GM11168 (cell line): ENCODE results near the gene FGF22.

Experiments
- in situ Hi-C: fragments of 300-500 bp; cut with MboI; formaldehyde crosslinking; loops from one replicate; pipeline ENCODE4 v1.12.0; 2022; ENCODE audit warnings: low sequenced_read_pairs; ENCODE audit not compliant: unreplicated experiment

FGF22 gene

GRCh38 chr19:640606-641189 is 1.0 kb downstream of the FGF22 start:
- in situ Hi-C loops, result no loop called here

- in situ Hi-C loops, result no loop called here
These were observed 2.0 kb downstream of the FGF22 start for GRCh38 chr19:641702-642101.

- in situ Hi-C loops, result no loop called here
These were observed 3.4 kb downstream of the FGF22 start for GRCh38 chr19:642767-643727.

GRCh38 chr19:643736-644135 is 4.1 kb downstream of the FGF22 start:
- in situ Hi-C loops, result no loop called here

GRCh38 chr19:644363-644762 is 4.7 kb downstream of the FGF22 start:
- in situ Hi-C loops, result no loop called here

GRCh38 chr19:644789-645188 is 5.1 kb downstream of the FGF22 start:
- in situ Hi-C loops, result no loop called here

- in situ Hi-C loops, result no loop called here
These were observed 6.5 kb downstream of the FGF22 start for GRCh38 chr19:645912-646778.

GRCh38 chr19:646779-647565 is 7.3 kb downstream of the FGF22 start:
- in situ Hi-C loops, result no loop called here

- in situ Hi-C loops, result no loop called here
These were observed 8.0 kb downstream of the FGF22 start for GRCh38 chr19:647566-648284.

GRCh38 chr19:648305-648704 is 8.6 kb downstream of the FGF22 start:
- in situ Hi-C loops, result no loop called here

GRCh38 chr19:648904-649801 is 9.5 kb downstream of the FGF22 start:
- in situ Hi-C loops, result no loop called here

- in situ Hi-C loops, result no loop called here
These were observed 10.4 kb downstream of the FGF22 start for GRCh38 chr19:650121-650520.

GRCh38 chr19:651114-651818 is 11.6 kb downstream of the FGF22 start:
- in situ Hi-C loops, result no loop called here

GRCh38 chr19:651991-652390 is 12.3 kb downstream of the FGF22 start:
- in situ Hi-C loops, result no loop called here

GRCh38 chr19:652467-653389 is 13.0 kb downstream of the FGF22 start:
- in situ Hi-C loops, result no loop called here

GRCh38 chr19:653425-653824 is 13.7 kb downstream of the FGF22 start:
- in situ Hi-C loops, result no loop called here

GRCh38 chr19:655691-656090 is 16.0 kb downstream of the FGF22 start:
- in situ Hi-C loops, result no loop called here
